H54 (cell line): ENCODE measurements around the gene GOLT1B.
A peak's percentile ranks its signal among the peaks of the same experiment; 100 is the strongest.

Source experiments
- DNase-seq: peaks from one replicate; pipeline ENCODE4 v3.0.0; 2011; ENCODE audit warnings: low spot score, mixed read lengths; ENCODE audit not compliant: insufficient read length
- FAIRE-seq: peaks from 3 replicates; lab custom pipeline; 2011; peaks lifted over from hg19 to GRCh38; lab: Jason Lieb, UNC
- POLR2A ChIP-seq: IDR thresholded peaks from 2 replicates; pipeline ENCODE4 v1.6.1; 2011; ENCODE audit warnings: low read depth, mild to moderate bottlenecking, low read length

The GOLT1B gene

GRCh38 chr12:21538061-21538653 is 36.6 kb downstream of the GOLT1B start:
- DNase-seq: no peak
- peak; percentile 38 for FAIRE-seq
- TF ChIP-seq POLR2A: no peak

GRCh38 chr12:21539797-21540196 is 38.2 kb downstream of the GOLT1B start:
- no peak for DNase-seq
- no peak for TF ChIP-seq POLR2A
- FAIRE-seq: no peak

- TF ChIP-seq POLR2A: no peak
- FAIRE-seq: no peak
- DNase-seq: no peak
Measured at GRCh38 chr12:21541773-21542172, 40.2 kb downstream of the GOLT1B start.

- no peak for DNase-seq
- no peak for FAIRE-seq
Measured at GRCh38 chr12:21542403-21542802, 40.8 kb downstream of the GOLT1B start.

GRCh38 chr12:21543151-21543550 is 41.6 kb downstream of the GOLT1B start:
- TF ChIP-seq POLR2A: no peak
- no peak for FAIRE-seq

More at GRCh38 chr12:21542403-21542802, 40.8 kb downstream of the GOLT1B start:
- TF ChIP-seq POLR2A: no peak

GRCh38 chr12:21545557-21545956 is 44.0 kb downstream of the GOLT1B start:
- DNase-seq: no peak
- no peak for FAIRE-seq
- no peak for TF ChIP-seq POLR2A

More at GRCh38 chr12:21543151-21543550, 41.6 kb downstream of the GOLT1B start:
- no peak for DNase-seq

GRCh38 chr12:21546716-21547115 is 45.1 kb downstream of the GOLT1B start:
- no peak for TF ChIP-seq POLR2A
- DNase-seq (no peak), FAIRE-seq (no peak)

- no peak for TF ChIP-seq POLR2A
- no peak for FAIRE-seq
Measured at GRCh38 chr12:21547437-21547836, 45.8 kb downstream of the GOLT1B start.

GRCh38 chr12:21551841-21552465 is 50.4 kb downstream of the GOLT1B start:
- no peak for FAIRE-seq
- no peak for TF ChIP-seq POLR2A
- no peak for DNase-seq

More at GRCh38 chr12:21547437-21547836, 45.8 kb downstream of the GOLT1B start:
- no peak for DNase-seq

- no peak for TF ChIP-seq POLR2A
- no peak for FAIRE-seq
- no peak for DNase-seq
Measured at GRCh38 chr12:21552635-21553328, 51.2 kb downstream of the GOLT1B start.

- TF ChIP-seq POLR2A: no peak
- FAIRE-seq (no peak), DNase-seq (no peak)
Measured at GRCh38 chr12:21553329-21553675, 51.7 kb downstream of the GOLT1B start.

- DNase-seq (no peak), FAIRE-seq (no peak)
- TF ChIP-seq POLR2A: no peak
Measured at GRCh38 chr12:21558100-21558679, 56.6 kb downstream of the GOLT1B start.

- TF ChIP-seq POLR2A: no peak
- FAIRE-seq: no peak
- DNase-seq: no peak
Measured at GRCh38 chr12:21559855-21560569, 58.4 kb downstream of the GOLT1B start.
